ENCODE measurements around the gene CAMKV.
"Not testable (repeated sequence)": the region's sequence is repeated elsewhere in the genome, so short reads cannot be mapped to it uniquely, and the experiment has no call there.

The CAMKV gene

GRCh38 chr3:49906073-49906743 lies 36.5 kb upstream of the CAMKV start:
- Histone ChIP-seq H3K4me3 (ENCODE audit: low read depth, low read length) (no peak overlapping the region), H3K79me2 (no peaks in the 10 kb centered on the region), H3K36me3 (ENCODE audit: control insufficient read depth, insufficient read depth, low read length) (no peaks in the 10 kb centered on the region), H3K27ac (peak overlapping the region; percentile 41), H2AFZ (peak overlapping the region; percentile 71), H3K27me3 (ENCODE audit: control insufficient read depth, insufficient read depth, low read length) (no peaks in the 10 kb centered on the region), H3K4me2 (ENCODE audit: low read length) (peak overlapping the region; percentile 18), H3K9me3 (ENCODE audit: control insufficient read depth, low read length) (no peaks in the 10 kb centered on the region), H3K9ac (no peak overlapping the region), H3K4me1 (peaks cover 10% of the 10 kb centered on the region)
- peak; percentile 62 for TF ChIP-seq CTCF (IDR thresholded peaks at IDR 0.05)

GRCh38 chr3:49904448-49904847 lies 34.7 kb upstream of the CAMKV start:
- H3K9me3 ChIP-seq (ENCODE audit: control insufficient read depth, low read length); H2AFZ ChIP-seq; H3K27me3 ChIP-seq (ENCODE audit: control insufficient read depth, insufficient read depth, low read length); H3K27ac ChIP-seq; H3K9ac ChIP-seq; H3K4me3 ChIP-seq (ENCODE audit: low read depth, low read length); H3K79me2 ChIP-seq; H3K4me2 ChIP-seq (ENCODE audit: low read length); H3K36me3 ChIP-seq (ENCODE audit: control insufficient read depth, insufficient read depth, low read length): not testable (repeated sequence)
- H3K4me1 ChIP-seq: peaks cover 10% of the 10 kb centered on the region

GRCh38 chr3:49903451-49904424 lies 34.0 kb upstream of the CAMKV start, which contains the start of gene MST1R:
MST1R (minus strand) TSS chr3:49903873; CDS start chr3:49903609, 264 bp downstream.
- no peak for TF ChIP-seq CTCF (IDR thresholded peaks at IDR 0.05)
- Histone ChIP-seq H3K4me3 (ENCODE audit: low read depth, low read length) (no peak within 1 kb of the TSS), H3K9ac (no peak within 1 kb of the TSS), H2AFZ (peak within 1 kb of the TSS; percentile 48), H3K27me3 (ENCODE audit: control insufficient read depth, insufficient read depth, low read length) (no peaks in the 10 kb centered on the region), H3K4me2 (ENCODE audit: low read length) (peak within 1 kb of the TSS; percentile 49), H3K4me1 (peaks cover 10% of the 10 kb centered on the region), H3K27ac (no peak within 1 kb of the TSS), H3K36me3 (ENCODE audit: control insufficient read depth, insufficient read depth, low read length) (no peaks in the 10 kb centered on the region), H3K79me2 (no peaks in the 10 kb centered on the region), H3K9me3 (ENCODE audit: control insufficient read depth, low read length) (no peaks in the 10 kb centered on the region)

GRCh38 chr3:49902511-49903345 lies 33.0 kb upstream of the CAMKV start:
- Histone ChIP-seq H3K9ac (no peak overlapping the region), H3K4me2 (ENCODE audit: low read length) (no peak overlapping the region), H3K27ac (no peak overlapping the region)

More at GRCh38 chr3:49902511-49903345, 33.0 kb upstream of the CAMKV start:
- no peak for TF ChIP-seq CTCF (IDR thresholded peaks at IDR 0.05)
- H3K4me1 ChIP-seq: peaks cover 10% of the 10 kb centered on the region
- H3K9me3 ChIP-seq (ENCODE audit: control insufficient read depth, low read length): no peaks in the 10 kb centered on the region
- no peak overlapping the region for H2AFZ ChIP-seq
- no peak overlapping the region for H3K4me3 ChIP-seq (ENCODE audit: low read depth, low read length)
- no peaks in the 10 kb centered on the region for H3K36me3 ChIP-seq (ENCODE audit: control insufficient read depth, insufficient read depth, low read length)
- H3K27me3 ChIP-seq (ENCODE audit: control insufficient read depth, insufficient read depth, low read length): no peaks in the 10 kb centered on the region
- no peaks in the 10 kb centered on the region for H3K79me2 ChIP-seq

Data from parathyroid adenoma (tissue), 2 donors.